GM12891 (cell line): Measurements from ENCODE around the gene POLR2E.

ENCODE experiments used
- PAX5 ChIP-seq: IDR thresholded peaks from 2 replicates; pipeline ENCODE4 v1.6.1; 2011; ENCODE audit warnings: low read length, moderate library complexity, mild to moderate bottlenecking; ENCODE audit not compliant: insufficient read depth, severe bottlenecking
- POLR2A ChIP-seq: IDR thresholded peaks from 2 replicates; pipeline ENCODE4 v1.6.1; 2011; ENCODE audit warnings: low read depth, low read length, control low read depth
- POLR2AphosphoS5 ChIP-seq: IDR thresholded peaks from 2 replicates; pipeline ENCODE4 v1.6.1; 2011; ENCODE audit warnings: low read depth, low read length, control low read depth
- TAF1 ChIP-seq: IDR thresholded peaks from 2 replicates; pipeline ENCODE4 v1.6.1; 2011; ENCODE audit warnings: low read depth, low read length, control low read depth

GRCh38 chr19:1135454-1135853, 40.3 kb upstream of the POLR2E start:
- TF ChIP-seq TAF1 (no peak), POLR2AphosphoS5 (no peak), POLR2A (no peak), PAX5 (no peak)
